Measurements from ENCODE around the gene OR4E2.
"Not testable (repeated sequence)": the region's sequence is repeated elsewhere in the genome, so short reads cannot be mapped to it uniquely, and the experiment has no call there.

The OR4E2 gene, protein sequence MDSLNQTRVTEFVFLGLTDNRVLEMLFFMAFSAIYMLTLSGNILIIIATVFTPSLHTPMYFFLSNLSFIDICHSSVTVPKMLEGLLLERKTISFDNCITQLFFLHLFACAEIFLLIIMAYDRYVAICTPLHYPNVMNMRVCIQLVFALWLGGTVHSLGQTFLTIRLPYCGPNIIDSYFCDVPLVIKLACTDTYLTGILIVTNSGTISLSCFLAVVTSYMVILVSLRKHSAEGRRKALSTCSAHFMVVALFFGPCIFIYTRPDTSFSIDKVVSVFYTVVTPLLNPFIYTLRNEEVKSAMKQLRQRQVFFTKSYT

GRCh38 chr14:21653331-21653885, at the start of gene OR4E2:
Gene OR4E2 (plus strand): TSS chr14:21653835. CDS start chr14:21665083, 11,248 bp downstream.
- DNase-seq (ENCODE audit: low read depth in 1 of 2, low spot score in 1 of 2), result no peak
- no peak for TF ChIP-seq JUND (IDR thresholded peaks at IDR 0.05; ENCODE audit: low read depth)
- in situ Hi-C loops (cut with HindIII; ENCODE audit: low pct_unique_long_range_greater_than_20kb, low sequenced_read_pairs), result no loop called here

GRCh38 chr14:21612324-21612723, 41.3 kb upstream of the OR4E2 start:
- DNase-seq (ENCODE audit: low read depth in 1 of 2, low spot score in 1 of 2), result peak in 1 of 2 experiments; percentile 41
- no peak for TF ChIP-seq JUND (IDR thresholded peaks at IDR 0.05; ENCODE audit: low read depth)
- in situ Hi-C loops (cut with HindIII; ENCODE audit: low pct_unique_long_range_greater_than_20kb, low sequenced_read_pairs), result no loop called here

DNA sequence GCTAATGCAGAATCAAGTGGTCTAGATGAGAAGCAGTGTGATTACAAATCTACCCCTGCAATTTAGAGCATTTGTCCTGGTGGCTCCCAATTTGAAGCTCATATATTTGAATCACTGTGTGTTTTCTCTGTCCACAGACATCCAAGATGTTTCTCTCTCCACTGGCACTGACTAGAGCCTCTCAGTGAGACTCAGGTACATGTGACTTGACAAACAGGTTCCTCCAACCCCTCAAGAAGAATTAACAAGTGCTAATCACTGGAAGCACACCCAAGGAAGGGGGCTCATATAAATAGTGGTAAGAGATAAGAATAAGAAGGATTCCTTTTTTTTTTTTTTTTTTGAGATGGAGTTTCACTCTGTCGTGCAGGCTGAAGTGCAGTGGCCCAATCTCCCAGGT, 39.4 kb upstream of the OR4E2 start:
- TF ChIP-seq JUND (IDR thresholded peaks at IDR 0.05; ENCODE audit: low read depth), result no peak
- in situ Hi-C loops (cut with HindIII; ENCODE audit: low pct_unique_long_range_greater_than_20kb, low sequenced_read_pairs), result no loop called here
- peak in 1 of 2 experiments; percentile 57 for DNase-seq (ENCODE audit: low read depth in 1 of 2, low spot score in 1 of 2)

DNA sequence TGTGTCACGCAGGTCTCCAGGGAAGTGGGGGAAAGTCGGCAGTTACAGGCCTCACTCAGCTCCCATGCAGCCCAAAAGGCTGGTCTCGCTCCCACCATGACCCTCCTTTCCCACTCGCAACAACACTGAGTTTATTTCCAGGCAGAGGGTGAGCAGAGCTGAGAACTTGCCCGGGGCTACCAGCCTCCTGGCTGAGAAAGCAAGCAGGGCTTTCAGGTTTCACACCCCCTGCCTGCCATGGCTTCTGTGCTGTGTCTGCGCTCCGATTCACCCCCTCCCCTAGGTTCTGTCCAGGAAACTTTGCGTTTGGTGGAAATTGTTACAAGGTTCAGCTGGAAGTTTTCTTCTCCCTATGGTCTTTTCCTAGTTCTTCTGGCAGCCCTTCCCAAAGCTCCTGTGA, 36.0 kb upstream of the OR4E2 start:
- no peak for DNase-seq (ENCODE audit: low read depth in 1 of 2, low spot score in 1 of 2)
- no peak for TF ChIP-seq JUND (IDR thresholded peaks at IDR 0.05; ENCODE audit: low read depth)
- in situ Hi-C loops (cut with HindIII; ENCODE audit: low pct_unique_long_range_greater_than_20kb, low sequenced_read_pairs), result no loop called here

DNA sequence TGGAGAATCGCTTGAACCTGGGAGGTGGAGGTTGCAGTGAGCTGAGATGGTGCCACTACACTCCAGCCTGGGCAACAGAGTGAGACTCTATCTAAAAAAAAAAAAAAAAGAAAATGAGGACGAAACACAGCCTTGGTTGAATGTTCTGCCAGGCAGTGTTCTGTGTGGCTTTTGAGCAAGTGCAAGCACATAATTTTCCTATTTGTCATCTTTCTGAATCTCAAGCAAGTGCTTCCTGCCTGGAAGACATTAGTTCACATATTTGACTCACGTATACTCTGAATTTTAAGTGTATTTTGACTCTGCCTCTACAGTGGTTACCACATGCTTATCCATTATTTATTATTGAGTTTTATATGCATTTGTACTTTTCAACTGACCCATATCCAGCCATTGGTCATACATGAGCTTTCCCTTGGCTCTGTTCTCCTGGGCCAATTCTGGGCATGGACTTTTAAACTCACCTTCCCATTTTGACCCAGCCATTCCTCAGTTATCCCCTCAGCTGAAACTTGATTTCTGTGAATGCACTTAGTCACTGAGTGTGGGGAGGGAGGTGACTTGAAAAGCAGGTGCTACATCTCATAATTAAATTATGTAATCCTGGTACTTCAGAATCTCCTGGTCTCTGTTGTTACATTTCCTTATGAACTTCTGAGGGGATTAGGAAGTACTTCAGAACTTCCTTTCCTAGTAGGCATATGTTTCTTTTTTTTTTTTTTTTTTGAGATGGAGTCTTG, 27.0 kb upstream of the OR4E2 start:
- in situ Hi-C loops (cut with HindIII; ENCODE audit: low pct_unique_long_range_greater_than_20kb, low sequenced_read_pairs), result no loop called here
- DNase-seq (ENCODE audit: low read depth in 1 of 2, low spot score in 1 of 2), result no peak
- no peak for TF ChIP-seq JUND (IDR thresholded peaks at IDR 0.05; ENCODE audit: low read depth)

DNA sequence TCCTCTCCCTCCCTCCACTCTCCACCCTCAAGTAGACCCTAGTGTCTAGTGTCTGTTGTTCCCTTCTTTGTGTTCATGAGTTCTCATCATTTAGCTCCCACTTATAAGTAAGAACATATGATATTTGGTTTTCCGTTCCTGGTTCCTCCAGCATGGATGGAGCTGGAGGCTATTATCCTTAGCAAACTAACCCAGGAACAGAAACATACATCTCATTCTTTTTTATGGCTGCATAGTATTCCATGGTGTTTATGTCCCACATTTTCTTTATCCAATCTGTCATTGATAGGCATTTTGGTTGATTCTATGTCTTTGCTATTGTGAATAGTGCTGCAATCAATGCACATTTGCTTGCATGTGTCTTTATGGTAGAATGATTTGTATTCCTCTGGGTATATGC, 23.1 kb upstream of the OR4E2 start:
- DNase-seq (ENCODE audit: low read depth in 1 of 2, low spot score in 1 of 2); in situ Hi-C loops (cut with HindIII; ENCODE audit: low pct_unique_long_range_greater_than_20kb, low sequenced_read_pairs): not testable (repeated sequence)

DNA sequence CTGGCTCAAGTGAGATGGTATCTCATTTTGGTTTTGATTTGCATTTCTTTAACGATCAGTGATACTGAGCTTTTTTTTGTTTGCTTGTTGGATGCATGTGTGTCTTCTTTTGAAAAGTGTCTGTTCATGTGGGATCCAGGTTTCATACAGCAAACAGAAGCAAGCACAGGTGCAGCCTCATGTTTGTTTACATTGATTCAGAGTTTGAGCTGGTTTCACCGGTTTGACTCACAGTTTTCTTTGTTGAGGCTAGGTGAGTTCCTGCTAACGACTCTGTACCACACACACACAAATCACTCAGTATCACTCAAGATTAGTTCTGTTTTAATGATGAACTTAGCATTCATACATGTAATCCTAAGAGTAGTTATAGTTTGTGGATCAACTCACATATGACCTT, 22.6 kb upstream of the OR4E2 start:
- DNase-seq (ENCODE audit: low read depth in 1 of 2, low spot score in 1 of 2), result peak; percentile 38 to 94
- in situ Hi-C loops (cut with HindIII; ENCODE audit: low pct_unique_long_range_greater_than_20kb, low sequenced_read_pairs), result no loop called here
- no peak for TF ChIP-seq JUND (IDR thresholded peaks at IDR 0.05; ENCODE audit: low read depth)

DNA sequence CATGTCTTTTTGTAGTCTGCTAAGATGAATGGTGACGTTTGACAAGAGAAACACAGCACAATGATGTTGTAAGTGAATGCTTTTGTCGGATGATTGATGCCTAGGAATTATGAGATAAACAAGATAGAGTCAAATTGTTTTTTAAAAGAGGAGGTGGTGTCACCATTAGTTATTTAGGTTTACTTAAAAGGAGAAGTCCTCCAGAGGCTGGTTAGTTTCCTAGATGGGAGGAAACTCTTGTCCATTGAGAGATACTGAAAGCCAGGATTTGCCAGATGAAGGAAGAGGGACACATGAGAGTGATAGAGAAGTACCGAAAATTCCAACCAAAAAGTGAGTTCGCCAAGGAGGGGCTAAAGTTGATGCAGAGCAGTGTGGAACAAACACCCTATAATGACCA, 18.8 kb upstream of the OR4E2 start, which contains the start of gene OR10G2:
Gene OR10G2, minus strand, starts transcription at position 101 of the 400 bp plus-strand sequence. Its CDS starts 98 bp downstream, at position 3.
- no peak for TF ChIP-seq JUND (IDR thresholded peaks at IDR 0.05; ENCODE audit: low read depth)
- in situ Hi-C loops (cut with HindIII; ENCODE audit: low pct_unique_long_range_greater_than_20kb, low sequenced_read_pairs), result no loop called here
- DNase-seq (ENCODE audit: low read depth in 1 of 2, low spot score in 1 of 2), result no peak

GRCh38 chr14:21642683-21643082, 11.0 kb upstream of the OR4E2 start:
- in situ Hi-C loops (cut with HindIII; ENCODE audit: low pct_unique_long_range_greater_than_20kb, low sequenced_read_pairs), result no loop called here
- TF ChIP-seq JUND (IDR thresholded peaks at IDR 0.05; ENCODE audit: low read depth), result no peak
- DNase-seq (ENCODE audit: low read depth in 1 of 2, low spot score in 1 of 2), result no peak

DNA sequence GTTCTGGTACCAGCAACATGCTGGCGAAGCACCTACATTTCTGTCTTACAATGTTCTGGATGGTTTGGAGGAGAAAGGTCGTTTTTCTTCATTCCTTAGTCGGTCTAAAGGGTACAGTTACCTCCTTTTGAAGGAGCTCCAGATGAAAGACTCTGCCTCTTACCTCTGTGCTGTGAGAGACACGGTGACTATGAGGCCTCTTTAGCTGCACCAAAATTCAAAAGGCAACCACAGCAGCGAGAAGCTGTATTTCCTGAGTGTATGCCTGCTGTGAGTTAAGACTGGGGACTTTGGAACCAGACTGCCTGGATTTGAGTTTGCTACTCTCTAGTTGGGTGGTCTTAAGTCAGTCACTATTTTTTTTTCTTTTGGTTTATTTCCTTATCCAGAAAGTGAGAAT, 10.2 kb upstream of the OR4E2 start:
- no peak for DNase-seq (ENCODE audit: low read depth in 1 of 2, low spot score in 1 of 2)
- TF ChIP-seq JUND (IDR thresholded peaks at IDR 0.05; ENCODE audit: low read depth), result no peak
- in situ Hi-C loops (cut with HindIII; ENCODE audit: low pct_unique_long_range_greater_than_20kb, low sequenced_read_pairs), result no loop called here

GRCh38 chr14:21647380-21647779, 6.3 kb upstream of the OR4E2 start:
- in situ Hi-C loops (cut with HindIII; ENCODE audit: low pct_unique_long_range_greater_than_20kb, low sequenced_read_pairs), result no loop called here
- peak in 1 of 2 experiments; percentile 71 for DNase-seq (ENCODE audit: low read depth in 1 of 2, low spot score in 1 of 2)
- no peak for TF ChIP-seq JUND (IDR thresholded peaks at IDR 0.05; ENCODE audit: low read depth)

- DNase-seq (ENCODE audit: low read depth in 1 of 2, low spot score in 1 of 2), result no peak
- in situ Hi-C loops (cut with HindIII; ENCODE audit: low pct_unique_long_range_greater_than_20kb, low sequenced_read_pairs), result no loop called here
- no peak for TF ChIP-seq JUND (IDR thresholded peaks at IDR 0.05; ENCODE audit: low read depth)
These were observed 1.3 kb upstream of the OR4E2 start for GRCh38 chr14:21652209-21652808.

DNA sequence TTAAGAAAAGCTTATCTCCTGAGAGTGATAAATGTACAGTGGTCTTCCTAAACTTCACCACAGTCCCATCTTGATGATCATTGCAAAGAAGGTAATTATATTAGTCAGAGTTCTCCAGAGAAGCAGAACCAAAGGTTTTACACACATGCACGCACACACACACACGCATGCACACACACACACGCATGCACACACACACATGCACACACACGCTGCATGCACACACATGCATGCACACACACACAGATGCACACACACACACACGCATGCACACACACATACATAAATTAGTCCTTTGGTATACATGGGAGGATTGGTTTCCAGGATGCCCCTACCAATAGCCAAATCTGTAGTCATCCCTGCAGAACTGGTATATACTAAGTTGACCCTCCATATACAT, 580 bp downstream of the OR4E2 start:
- no peak for TF ChIP-seq JUND (IDR thresholded peaks at IDR 0.05; ENCODE audit: low read depth)
- DNase-seq (ENCODE audit: low read depth in 1 of 2, low spot score in 1 of 2), result no peak
- in situ Hi-C loops (cut with HindIII; ENCODE audit: low pct_unique_long_range_greater_than_20kb, low sequenced_read_pairs), result no loop called here
